H1 (cell line): Measurements from ENCODE around the gene FERMT2. TPM values are rescaled to one million over a fixed set of nuclear protein-coding genes. Genes with fewer than 3 reads are reported as not detected.

ENCODE experiments used
- CTCF ChIA-PET: fragments of 300-600 bp; sonication (Branson Sonifier 250); formaldehyde crosslinking; loops from one replicate; lab custom pipeline; 2021; ENCODE audit not compliant: partially characterized antibody; lab: Charles Lee
- POLR2A ChIA-PET: fragments of 300-600 bp; sonication (Branson Sonifier 250); formaldehyde crosslinking; loops from one replicate; lab custom pipeline; 2021; ENCODE audit warnings: inconsistent platforms; ENCODE audit not compliant: partially characterized antibody; lab: Charles Lee
- DNase-seq, 2 experiments: peaks; one replicate each; pipeline versions ENCODE4 v3.0.0 to v3.0.0-alpha.2; 2010 to 2022; ENCODE audit warnings: low spot score in 2 of 2, low read depth in 1 of 2, mixed read lengths in 1 of 2
- FAIRE-seq: peaks from 2 replicates; lab custom pipeline; 2011; peaks lifted over from hg19 to GRCh38; lab: Jason Lieb, UNC
- H2AFZ ChIP-seq: 2 replicates; pipeline ENCODE4 v1.8.1; 2012; ENCODE audit warnings: low read length, inconsistent platforms
- H2AK5ac ChIP-seq: 2 replicates; pipeline ENCODE4 v1.6.1; 2013; ENCODE audit warnings: low read depth, low read length
- H2BK120ac ChIP-seq: replicated peaks from 2 replicates; pipeline ENCODE3; 2013; ENCODE audit warnings: low read depth, low read length, inconsistent platforms
- H2BK12ac ChIP-seq: 2 replicates; pipeline ENCODE4 v1.6.1; 2013; ENCODE audit warnings: low read depth, low read length
- H2BK15ac ChIP-seq: 2 replicates; pipeline ENCODE4 v1.6.1; 2013; ENCODE audit warnings: low read length
- H2BK20ac ChIP-seq: 2 replicates; pipeline ENCODE4 v1.6.1; 2013; ENCODE audit warnings: low read length
- H2BK5ac ChIP-seq: 2 replicates; pipeline ENCODE4 v1.6.1; 2013; ENCODE audit warnings: low read depth, low read length
- H3K14ac ChIP-seq: 2 replicates; pipeline ENCODE4 v1.6.1; 2013; ENCODE audit warnings: inconsistent platforms; ENCODE audit not compliant: insufficient read length
- H3K18ac ChIP-seq: 2 replicates; pipeline ENCODE4 v1.6.1; 2013; ENCODE audit warnings: low read length; ENCODE audit errors: extremely low read depth
- H3K23ac ChIP-seq: 2 replicates; pipeline ENCODE4 v1.6.1; 2013; ENCODE audit warnings: inconsistent platforms; ENCODE audit not compliant: insufficient read length
- H3K23me2 ChIP-seq: 2 replicates; pipeline ENCODE4 v1.6.1; 2013; ENCODE audit warnings: low read depth, low read length
- H3K27ac ChIP-seq: 2 replicates; pipeline ENCODE4 v1.6.1; 2011; ENCODE audit warnings: low read depth, low read length, inconsistent platforms
- H3K27me3 ChIP-seq, 4 experiments: replicated peaks in 1 of 4; 1 replicate in 1 of 4; 2 replicates in 3 of 4; pipeline versions ENCODE4 v1.6.1 to v1.8.1; 2011 to 2013; ENCODE audit warnings: low read length in 3 of 4, mild to moderate bottlenecking in 3 of 4, inconsistent platforms in 2 of 4, mixed read lengths in 2 of 4, moderate library complexity in 1 of 4; ENCODE audit not compliant: control insufficient read depth in 3 of 4, insufficient read depth in 3 of 4; ENCODE audit errors: extremely low read depth in 1 of 4
- H3K36me3 ChIP-seq, 4 experiments: 2 replicates each; pipeline versions ENCODE4 v1.6.1 to v1.8.1; 2011 to 2013; ENCODE audit warnings: mild to moderate bottlenecking in 4 of 4, low read length in 3 of 4, moderate library complexity in 2 of 4, control low read depth in 1 of 4, inconsistent platforms in 1 of 4; ENCODE audit not compliant: insufficient read depth in 4 of 4, control insufficient read depth in 2 of 4
- H3K4ac ChIP-seq: replicated peaks from 2 replicates; pipeline ENCODE3; 2013; ENCODE audit warnings: low read length, low read depth, mixed read lengths, inconsistent platforms; ENCODE audit not compliant: insufficient read length
- H3K4me1 ChIP-seq, 4 experiments: replicated peaks in 1 of 4; 1 replicate in 1 of 4; 2 replicates in 3 of 4; pipeline versions ENCODE4 v1.6.1 to v1.8.1; 2011 to 2013; ENCODE audit warnings: low read length in 3 of 4, inconsistent platforms in 2 of 4, mixed read lengths in 1 of 4; ENCODE audit not compliant: insufficient read depth in 4 of 4, control insufficient read depth in 3 of 4
- H3K4me2 ChIP-seq, 2 experiments: 2 replicates each; pipeline versions ENCODE4 v1.6.1 to v1.8.1; 2011 to 2013; ENCODE audit warnings: low read depth in 2 of 2, low read length in 2 of 2, control low read depth in 1 of 2, inconsistent platforms in 1 of 2, mild to moderate bottlenecking in 1 of 2; ENCODE audit not compliant: insufficient read depth in 1 of 2
- H3K4me3 ChIP-seq, 4 experiments: fragments of 200-600, 300-600 bp in 1 of 4; sonication (generic), shearing (Covaris generic), sonication (Bioruptor Twin) in 1 of 4; 2 replicates each; pipeline versions ENCODE4 v1.5.1 to v1.8.1; 2011 to 2016; ENCODE audit warnings: low read length in 4 of 4, low read depth in 3 of 4, control low read depth in 2 of 4, inconsistent platforms in 2 of 4, mild to moderate bottlenecking in 2 of 4, mixed read lengths in 1 of 4, moderate library complexity in 1 of 4; ENCODE audit not compliant: insufficient read depth in 2 of 4; ENCODE audit errors: extremely low read depth in 1 of 4
- H3K56ac ChIP-seq: replicated peaks from 2 replicates; pipeline ENCODE3; 2013; ENCODE audit warnings: low read depth, mild to moderate bottlenecking, mixed read lengths, low read length, inconsistent platforms; ENCODE audit not compliant: insufficient read length
- H3K79me1 ChIP-seq: 2 replicates; pipeline ENCODE4 v1.6.1; 2013; ENCODE audit warnings: low read depth, low read length, control low read depth
- H3K79me2 ChIP-seq, 2 experiments: 2 replicates each; pipeline versions ENCODE4 v1.6.1 to v1.8.1; 2012 to 2013; ENCODE audit warnings: low read length in 2 of 2, mild to moderate bottlenecking in 2 of 2, inconsistent platforms in 1 of 2; ENCODE audit not compliant: insufficient read depth in 2 of 2, control insufficient read depth in 1 of 2
- H3K9ac ChIP-seq, 4 experiments: replicated peaks in 1 of 4; 1 replicate in 1 of 4; 2 replicates in 3 of 4; pipeline versions ENCODE4 v1.6.1 to v1.8.1; 2011 to 2013; ENCODE audit warnings: low read depth in 3 of 4, low read length in 3 of 4, control low read depth in 2 of 4, mild to moderate bottlenecking in 2 of 4, moderate library complexity in 2 of 4, inconsistent platforms in 1 of 4; ENCODE audit errors: extremely low read depth in 1 of 4
- H3K9me3 ChIP-seq, 2 experiments: 2 replicates each; pipeline versions ENCODE4 v1.6.1 to v1.8.1; 2012 to 2013; ENCODE audit warnings: mild to moderate bottlenecking in 2 of 2, moderate library complexity in 2 of 2, control low read depth in 1 of 2, inconsistent platforms in 1 of 2, low read depth in 1 of 2, low read length in 1 of 2, mixed read lengths in 1 of 2; ENCODE audit not compliant: insufficient read depth in 2 of 2
- H4K20me1 ChIP-seq, 2 experiments: replicated peaks in 1 of 2; 2 replicates each; pipeline versions ENCODE3 to v1.8.1; 2011 to 2013; ENCODE audit warnings: inconsistent platforms in 2 of 2, low read length in 2 of 2, mild to moderate bottlenecking in 1 of 2; ENCODE audit not compliant: insufficient read depth in 2 of 2, control insufficient read depth in 1 of 2
- H4K5ac ChIP-seq: 2 replicates; pipeline ENCODE4 v1.6.1; 2013; ENCODE audit warnings: low read length, low read depth, mixed read lengths, inconsistent platforms; ENCODE audit not compliant: insufficient read length
- H4K8ac ChIP-seq: 2 replicates; pipeline ENCODE4 v1.8.0; 2013; ENCODE audit warnings: mild to moderate bottlenecking, moderate library complexity, low read length, inconsistent platforms; ENCODE audit not compliant: insufficient read depth; ENCODE audit errors: extremely low read depth
- H4K91ac ChIP-seq: replicated peaks from 2 replicates; pipeline ENCODE3; 2013; ENCODE audit warnings: low read length, mixed read lengths, inconsistent platforms; ENCODE audit not compliant: insufficient read length
- KDM1A ChIP-seq: fragments of 200-600, 300-600 bp; sonication (generic); IDR thresholded peaks from 2 replicates; pipeline ENCODE4 v1.7.1; 2016; ENCODE audit warnings: mild to moderate bottlenecking, low read length, borderline replicate concordance
- SP4 ChIP-seq: IDR thresholded peaks from 2 replicates; pipeline ENCODE4 v1.6.1; 2012; ENCODE audit warnings: low read length, inconsistent platforms
- WGBS, 2 experiments: shearing (Covaris generic) in 1 of 2; methylation state at CpG; one replicate each; pipeline versions ENCODE4 v1.1.6 to v1.1.7; 2013 to 2015; ENCODE audit warnings: low lambda C conversion rate in 2 of 2, mixed read lengths in 2 of 2, inconsistent platforms in 1 of 2, low coverage in 1 of 2, missing lambda C conversion rate in 1 of 2; ENCODE audit not compliant: insufficient replicate concordance in 2 of 2, insufficient coverage in 1 of 2, insufficient read length in 1 of 2; ENCODE audit errors: extremely low coverage in 1 of 2, missing lambda C conversion rate in 1 of 2; 5-methylcytosine and 5-hydroxymethylcytosine counted together
- polyA plus RNA-seq, 7 experiments: library from polyadenylated mRNA; depleted of rRNA in 3 of 7; stranded (reverse) in 5 of 7; unstranded in 2 of 7; fragments of >200 nt in 5 of 7; fragments of 200-250 nt in 2 of 7; gene quantifications; 1 replicate in 5 of 7; 2 replicates in 1 of 7; 4 replicates in 1 of 7; pipeline versions ENCODE4 v1.2.1 to v1.2.3, GENCODE V29; 2011 to 2013; ENCODE audit warnings: missing spikeins in 2 of 7, mixed read lengths in 2 of 7
- total RNA-seq: library from RNA; stranded (reverse); fragmentation: NEBNext Ultra II Directional; extraction: Animal tissue kit (Norgen Biotek cat#: 25700); gene quantifications from 2 replicates; pipeline ENCODE4 v1.2.1, GENCODE V29; 2021

The FERMT2 gene
- total and polyA plus RNA-seq, 2 of the 8 experiments (the other 6 are each of a cell fraction or from before 2014, with no cell fraction given) = 53.3 to 142 TPM

DNA sequence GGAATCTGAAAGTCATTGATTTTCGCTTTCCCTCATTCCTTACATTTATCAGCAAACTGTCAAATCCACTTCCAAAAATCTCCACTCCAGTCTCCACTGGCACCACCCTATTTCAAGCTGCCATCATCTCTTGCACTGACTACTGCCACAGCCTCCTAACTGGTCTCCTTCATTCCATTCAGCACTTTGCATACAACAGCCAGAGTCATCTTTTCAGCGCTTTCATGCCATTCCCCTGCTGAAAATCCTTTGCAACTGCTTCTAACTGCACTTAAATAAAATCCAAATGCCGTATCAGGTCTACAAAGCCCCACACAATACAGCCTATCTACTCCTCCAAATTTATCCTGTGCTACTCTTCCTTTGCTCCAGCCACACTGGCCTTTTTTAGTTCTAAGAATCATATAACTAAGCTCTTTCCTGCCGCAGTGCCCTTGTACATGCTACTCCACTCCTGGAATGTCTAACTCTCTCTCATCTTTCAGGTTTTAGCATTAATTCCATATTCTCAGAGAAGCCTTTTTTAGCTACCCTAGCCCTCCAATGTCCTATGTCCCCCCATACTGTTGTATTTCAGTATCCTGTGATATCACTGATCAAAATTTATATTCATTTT is 21.6 kb downstream of the FERMT2 start:
- H3K27ac ChIP-seq = no peak overlapping the region
- CTCF ChIA-PET = no interaction called here
- FAIRE-seq (no peak), DNase-seq (no peak)
- POLR2A ChIA-PET = interaction anchor here (0.7 to 1.8 kb wide), 2 partner anchors 19 to 1588 kb away, joined by 3 to 6 read pairs; no protein-coding TSS in a partner anchor
- H3K79me1 ChIP-seq = peaks cover 9% of the 10 kb centered on the region
- no peaks in the 10 kb centered on the region for H3K36me3 ChIP-seq
- H2BK120ac ChIP-seq = no peak overlapping the region
- no peak overlapping the region for H4K91ac ChIP-seq
- TF ChIP-seq SP4 = no peak
- TF ChIP-seq KDM1A = peak; percentile 82
- peaks cover 0 to 11% of the 10 kb centered on the region in 2 experiments for H4K20me1 ChIP-seq
- no peak overlapping the region for H3K4me3 ChIP-seq
- no peak overlapping the region for H3K9ac ChIP-seq
- H2BK20ac ChIP-seq = no peak overlapping the region
- H3K9me3 ChIP-seq = no peaks in the 10 kb centered on the region
- no peaks in the 10 kb centered on the region; the same call in 1 of the 2 replicates for H3K23me2 ChIP-seq
- H3K14ac ChIP-seq = no peak overlapping the region
- no peak overlapping the region for H3K18ac ChIP-seq
- H3K23ac ChIP-seq = no peak overlapping the region
- no peak overlapping the region for H4K5ac ChIP-seq
- no peak overlapping the region for H3K4ac ChIP-seq
- no peak overlapping the region for H2BK12ac ChIP-seq
- peaks cover 18 to 96% of the 10 kb centered on the region in 2 experiments for H3K79me2 ChIP-seq
- H2BK5ac ChIP-seq = no peak overlapping the region
- peaks cover 0 to 2% (median under 1%) of the 10 kb centered on the region in 4 experiments; a peak in 3 of 7 replicates for H3K4me1 ChIP-seq
- no peak overlapping the region for H3K56ac ChIP-seq
- H4K8ac ChIP-seq = no peak overlapping the region
- WGBS, 2 experiments = 93% methylated on average over 4 of the region's 4 CpGs; no CpG with 5 or more reads in 1 of the 2 experiments
- H2BK15ac ChIP-seq = no peak overlapping the region
- H3K27me3 ChIP-seq = no peaks in the 10 kb centered on the region
- H3K4me2 ChIP-seq = no peak overlapping the region
- H2AK5ac ChIP-seq = no peak overlapping the region
- no peak overlapping the region for H2AFZ ChIP-seq
